ENCODE data around the gene KLF11. TPM values are rescaled to one million over a fixed set of nuclear protein-coding genes. Genes with fewer than 3 reads are reported as not detected.
"Not testable (repeated sequence)": the region's sequence is repeated elsewhere in the genome, so short reads cannot be mapped to it uniquely, and the experiment has no call there.

Gene KLF11
- total and polyA plus RNA-seq, 10 donors: 5.4 to 46.1 (median 30.1) TPM

DNA sequence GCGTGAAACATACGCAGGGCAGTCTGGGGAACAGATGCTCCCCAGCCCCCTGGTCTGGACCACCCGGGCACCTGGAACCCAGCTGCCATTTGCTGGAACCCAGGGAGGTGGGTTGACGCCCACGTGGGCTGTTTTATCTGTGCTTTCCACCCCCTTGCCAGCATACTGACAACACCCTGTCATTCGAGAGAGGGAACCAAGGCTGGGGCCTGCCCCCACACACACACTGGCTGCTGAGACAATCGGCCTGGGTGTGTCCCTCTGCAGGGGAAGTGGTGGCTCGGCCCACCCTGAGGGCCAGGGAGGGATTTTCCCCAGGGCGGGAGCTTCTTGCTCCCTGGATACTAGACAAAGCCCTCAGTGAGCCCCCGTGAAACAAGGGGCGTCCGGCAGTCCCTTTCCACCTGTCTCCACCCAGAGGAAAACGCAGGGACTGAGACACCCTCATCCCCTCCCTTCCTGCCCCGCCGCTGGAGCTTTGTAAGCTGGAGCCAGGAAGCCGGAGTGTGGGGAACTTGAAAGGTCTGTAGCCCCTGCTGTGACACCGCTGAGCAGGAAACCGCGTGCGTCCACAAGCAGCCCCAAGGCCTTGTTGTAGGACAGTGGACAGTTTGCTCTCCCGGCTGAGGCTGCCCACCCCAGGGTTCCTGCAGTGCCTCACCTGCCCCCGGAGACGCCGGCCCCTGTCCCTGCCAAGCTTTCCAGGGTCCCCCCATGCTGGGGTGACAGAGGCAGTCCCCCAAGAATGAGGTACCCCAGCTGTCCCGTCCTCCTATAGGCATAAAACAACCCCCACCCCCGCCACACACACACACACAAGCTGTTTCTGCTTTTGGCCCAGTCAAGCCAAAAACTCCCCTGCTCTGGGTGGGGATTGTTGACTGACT, 14.1 kb upstream of the KLF11 start:
- peak; percentile 94 for DNase-seq
- H3K9me3 ChIP-seq: no peaks in the 10 kb centered on the region
- H3K4me1 ChIP-seq: peaks cover 16 to 60% (median 27%) of the 10 kb centered on the region in 6 donors
- H3K27me3 ChIP-seq (replicated peaks in 1 of 7): no peaks in the 10 kb centered on the region
- TF ChIP-seq POLR2AphosphoS5 (IDR thresholded peaks at IDR 0.05): peak; percentile 59 to 83 (median 72)
- TF ChIP-seq POLR2A (IDR thresholded peaks at IDR 0.05): no peak
- TF ChIP-seq, protein P1, sequence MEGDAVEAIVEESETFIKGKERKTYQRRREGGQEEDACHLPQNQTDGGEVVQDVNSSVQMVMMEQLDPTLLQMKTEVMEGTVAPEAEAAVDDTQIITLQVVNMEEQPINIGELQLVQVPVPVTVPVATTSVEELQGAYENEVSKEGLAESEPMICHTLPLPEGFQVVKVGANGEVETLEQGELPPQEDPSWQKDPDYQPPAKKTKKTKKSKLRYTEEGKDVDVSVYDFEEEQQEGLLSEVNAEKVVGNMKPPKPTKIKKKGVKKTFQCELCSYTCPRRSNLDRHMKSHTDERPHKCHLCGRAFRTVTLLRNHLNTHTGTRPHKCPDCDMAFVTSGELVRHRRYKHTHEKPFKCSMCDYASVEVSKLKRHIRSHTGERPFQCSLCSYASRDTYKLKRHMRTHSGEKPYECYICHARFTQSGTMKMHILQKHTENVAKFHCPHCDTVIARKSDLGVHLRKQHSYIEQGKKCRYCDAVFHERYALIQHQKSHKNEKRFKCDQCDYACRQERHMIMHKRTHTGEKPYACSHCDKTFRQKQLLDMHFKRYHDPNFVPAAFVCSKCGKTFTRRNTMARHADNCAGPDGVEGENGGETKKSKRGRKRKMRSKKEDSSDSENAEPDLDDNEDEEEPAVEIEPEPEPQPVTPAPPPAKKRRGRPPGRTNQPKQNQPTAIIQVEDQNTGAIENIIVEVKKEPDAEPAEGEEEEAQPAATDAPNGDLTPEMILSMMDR (IDR thresholded peaks at IDR 0.05 in 8 of 11, conservative IDR thresholded peaks at IDR 0.05 in 3 of 11): peak in 1 of 11 experiments; percentile 17
- H3K36me3 ChIP-seq: no peaks in the 10 kb centered on the region
- peak overlapping the region; percentile 3 to 84 (median 80) for H3K27ac ChIP-seq
- peak overlapping the region in 3 of 8 donors; percentile 21 to 57 (median 21) for H3K4me3 ChIP-seq
- intact Hi-C loops (cut with DNase I; ENCODE audit: low total_unique reads): no loop called here
- 16 to 20% (median 16%) methylated on average over 15 to 26 of the region's 26 CpGs for WGBS, 5 donors

DNA sequence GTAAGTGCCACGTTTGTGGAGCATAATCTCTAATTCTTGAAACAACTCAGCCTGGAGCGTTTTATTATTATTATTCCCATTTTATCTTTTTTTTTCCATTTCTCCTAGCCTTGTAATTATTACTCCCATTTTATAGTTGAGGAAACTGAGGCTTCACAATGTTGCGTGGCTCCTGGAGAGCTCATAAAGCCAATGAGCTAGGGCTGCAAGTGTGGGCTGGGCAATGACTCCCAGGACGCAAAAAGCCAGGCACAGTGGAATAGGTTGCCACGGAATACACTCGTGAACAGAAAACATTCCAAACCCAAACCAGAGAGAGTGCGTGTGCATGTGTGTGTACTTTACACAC, 13.5 kb upstream of the KLF11 start:
- H3K4me3 ChIP-seq: peak overlapping the region in 2 of 8 donors; percentile 21 to 57
- intact Hi-C loops (cut with DNase I; ENCODE audit: low total_unique reads): no loop called here

DNA sequence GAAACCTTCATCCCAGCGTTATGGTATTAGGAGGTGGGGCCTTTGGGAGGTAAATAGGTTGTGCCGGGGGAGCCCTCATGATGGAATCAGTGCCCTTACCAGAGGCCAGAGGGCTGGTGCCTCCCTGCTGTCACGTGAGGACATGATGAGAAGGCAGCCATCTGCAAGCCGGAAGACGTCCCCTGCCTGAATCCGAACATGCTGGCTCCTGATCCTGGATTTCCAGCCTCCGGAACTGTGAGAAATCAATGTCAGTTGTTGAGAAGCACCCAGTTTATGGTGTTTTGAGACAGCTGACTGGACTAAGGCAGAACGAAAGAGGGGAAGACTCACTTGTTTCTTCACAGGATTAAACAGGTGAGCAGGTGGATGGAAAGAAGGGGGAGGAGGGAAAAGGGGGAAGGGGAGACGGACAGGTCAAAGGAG, 13.0 kb upstream of the KLF11 start:
- intact Hi-C loops (cut with DNase I; ENCODE audit: low total_unique reads): no loop called here
- Histone ChIP-seq H3K27me3 (replicated peaks in 1 of 7) (no peaks in the 10 kb centered on the region), H3K36me3 (no peaks in the 10 kb centered on the region), H3K4me3 (no peak overlapping the region), H3K27ac (peak overlapping the region in 5 of 8 donors; percentile 70 to 84 (median 83)), H3K9me3 (no peaks in the 10 kb centered on the region), H3K4me1 (peaks cover 22 to 71% (median 36%) of the 10 kb centered on the region in 6 donors)
- no peak for DNase-seq
- TF ChIP-seq, protein P1 (IDR thresholded peaks at IDR 0.05 in 8 of 11, conservative IDR thresholded peaks at IDR 0.05 in 3 of 11): no peak
- no peak for TF ChIP-seq POLR2AphosphoS5 (IDR thresholded peaks at IDR 0.05)
- no peak for TF ChIP-seq POLR2A (IDR thresholded peaks at IDR 0.05)
- WGBS, 5 donors: 60 to 83% (median 75%) methylated on average over 9 of the region's 9 CpGs

More for the DNA sequence above, 13.5 kb upstream of the KLF11 start:
- peaks cover 18 to 66% (median 32%) of the 10 kb centered on the region in 6 donors for H3K4me1 ChIP-seq
- no peak for DNase-seq
- H3K9me3 ChIP-seq: no peaks in the 10 kb centered on the region
- H3K36me3 ChIP-seq: no peaks in the 10 kb centered on the region
- 72 to 79% (median 73%) methylated on average over 7 of the region's 7 CpGs for WGBS, 5 donors
- no peaks in the 10 kb centered on the region for H3K27me3 ChIP-seq (replicated peaks in 1 of 7)
- no peak for TF ChIP-seq POLR2AphosphoS5 (IDR thresholded peaks at IDR 0.05)
- TF ChIP-seq POLR2A (IDR thresholded peaks at IDR 0.05): no peak
- TF ChIP-seq, protein P1 (IDR thresholded peaks at IDR 0.05 in 8 of 11, conservative IDR thresholded peaks at IDR 0.05 in 3 of 11): no peak
- H3K27ac ChIP-seq: peak overlapping the region; percentile 3 to 84 (median 80)

GRCh38 chr2:10030798-10031197, 12.6 kb upstream of the KLF11 start:
- DNase-seq; H3K36me3 ChIP-seq; H3K27ac ChIP-seq; H3K27me3 ChIP-seq (replicated peaks in 1 of 7); H3K4me3 ChIP-seq; intact Hi-C loops (cut with DNase I; ENCODE audit: low total_unique reads); H3K9me3 ChIP-seq: not testable (repeated sequence)
- 84 to 94% (median 93%) methylated on average over 8 of the region's 8 CpGs for WGBS, 5 donors
- H3K4me1 ChIP-seq: peaks cover 25 to 76% (median 41%) of the 10 kb centered on the region in 6 donors
